ENCODE results near the gene CTAGE8.
"Not testable (repeated sequence)": the region's sequence is repeated elsewhere in the genome, so short reads cannot be mapped to it uniquely, and the experiment has no call there.

Gene CTAGE8

DNA sequence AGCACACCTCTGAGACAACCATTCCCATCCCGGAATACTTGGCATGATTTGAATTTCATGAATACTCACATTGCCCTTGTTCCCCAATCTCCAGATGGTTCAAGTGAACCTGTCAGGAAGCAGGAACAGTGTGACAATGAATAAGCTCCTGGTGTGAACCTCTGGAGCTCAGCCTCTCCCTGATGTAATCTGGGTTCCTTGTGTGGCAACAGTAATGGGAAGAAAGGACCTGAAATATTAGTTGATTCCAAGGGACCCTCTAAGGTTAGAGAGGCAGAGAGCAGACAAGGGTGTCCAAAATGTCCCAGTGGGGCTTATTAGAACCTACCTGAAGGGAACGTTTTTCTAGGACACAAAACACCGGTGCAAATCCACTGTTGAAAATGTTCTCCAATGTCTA is 13.0 kb downstream of the CTAGE8 start:
- no peak for DNase-seq

DNA sequence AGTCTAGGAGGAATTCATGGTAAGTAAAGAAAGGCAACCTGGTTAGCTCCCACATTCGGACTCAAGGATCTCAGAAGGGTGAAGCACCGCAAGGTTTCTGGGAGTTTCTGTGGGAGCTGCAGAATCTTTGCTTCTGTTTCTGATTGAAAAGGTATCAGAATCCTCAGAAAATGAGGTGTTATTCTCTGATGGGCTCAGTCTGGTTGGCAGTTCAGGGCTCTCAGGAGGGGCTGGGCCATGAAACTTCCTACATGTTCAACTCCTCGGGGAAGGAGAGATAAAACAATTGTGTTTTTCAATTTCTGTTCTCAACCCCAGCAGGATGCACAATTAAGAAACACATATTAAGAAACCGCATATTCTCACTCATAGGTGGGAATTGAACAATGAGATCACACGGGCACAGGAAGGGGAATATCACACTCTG is 13.6 kb downstream of the CTAGE8 start:
- DNase-seq, result no peak

DNA sequence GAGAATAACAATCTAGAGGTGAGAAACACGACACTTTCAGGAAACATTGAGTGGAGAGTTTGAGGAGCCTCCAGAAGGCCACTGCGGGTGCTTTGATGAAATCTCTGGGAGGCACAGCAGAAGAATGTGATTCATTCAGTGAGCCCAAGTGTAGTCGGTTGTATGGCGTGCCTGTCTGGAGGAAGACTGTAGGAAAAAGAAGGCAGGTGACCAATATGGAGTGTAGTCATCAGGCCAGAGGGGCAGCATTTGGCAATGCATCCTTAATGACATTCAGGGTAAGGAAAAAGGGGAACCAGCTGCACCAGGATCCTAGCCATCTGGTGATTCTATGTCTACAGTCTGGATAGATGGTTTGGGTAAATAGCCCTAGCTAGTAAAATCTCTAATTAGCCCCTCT is 16.8 kb downstream of the CTAGE8 start:
- DNase-seq, result not testable (repeated sequence)

DNA sequence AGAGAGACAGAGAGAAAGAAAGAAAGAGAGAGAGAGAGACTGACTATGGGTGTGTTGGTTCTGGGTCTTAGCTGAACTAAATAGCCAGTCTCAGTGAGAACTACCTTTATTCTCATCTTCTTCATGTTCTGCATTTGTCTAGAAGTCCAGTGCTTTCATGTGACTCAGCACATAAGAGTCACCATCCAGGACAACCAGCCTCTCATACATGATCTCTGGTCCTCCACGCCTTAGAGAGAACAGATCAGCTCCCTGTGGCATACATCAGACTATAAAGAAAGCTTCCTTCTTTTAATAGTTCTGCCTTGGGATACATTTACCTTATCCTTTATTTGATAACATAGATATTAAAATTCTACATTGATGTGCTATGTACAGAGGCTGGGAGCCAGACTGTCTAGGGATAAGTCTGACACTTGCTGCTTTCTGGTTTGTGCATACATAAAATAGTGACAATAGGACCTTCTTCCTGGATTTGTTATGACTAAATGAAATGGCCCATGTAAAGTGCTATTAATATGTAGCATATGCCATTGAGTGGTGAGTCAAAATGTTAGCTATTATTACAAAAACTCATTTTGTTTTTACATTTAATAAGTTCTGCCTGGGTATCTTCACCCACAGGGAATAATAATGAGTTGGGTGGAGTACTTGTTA is 21.3 kb downstream of the CTAGE8 start:
- not testable (repeated sequence) for DNase-seq

DNA sequence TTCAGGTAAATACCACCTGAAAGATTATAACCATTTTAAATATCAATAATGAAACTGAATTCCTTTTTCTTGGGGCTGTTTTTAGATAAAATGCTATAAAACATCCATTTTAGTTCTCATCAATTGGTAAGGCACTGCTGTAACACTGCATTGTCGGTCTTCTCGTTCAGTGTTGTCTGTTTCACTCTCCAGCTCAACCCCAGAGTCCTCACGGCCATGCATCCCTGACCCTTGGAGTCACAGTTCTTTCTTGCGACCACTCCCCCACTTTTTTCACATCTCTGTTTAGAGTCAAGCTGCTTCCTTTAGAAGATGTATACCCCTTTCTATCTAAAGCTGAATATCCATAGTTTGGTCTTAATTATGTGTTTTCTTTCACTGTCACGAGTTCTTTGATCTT is 22.1 kb downstream of the CTAGE8 start:
- DNase-seq, result not testable (repeated sequence)

DNA sequence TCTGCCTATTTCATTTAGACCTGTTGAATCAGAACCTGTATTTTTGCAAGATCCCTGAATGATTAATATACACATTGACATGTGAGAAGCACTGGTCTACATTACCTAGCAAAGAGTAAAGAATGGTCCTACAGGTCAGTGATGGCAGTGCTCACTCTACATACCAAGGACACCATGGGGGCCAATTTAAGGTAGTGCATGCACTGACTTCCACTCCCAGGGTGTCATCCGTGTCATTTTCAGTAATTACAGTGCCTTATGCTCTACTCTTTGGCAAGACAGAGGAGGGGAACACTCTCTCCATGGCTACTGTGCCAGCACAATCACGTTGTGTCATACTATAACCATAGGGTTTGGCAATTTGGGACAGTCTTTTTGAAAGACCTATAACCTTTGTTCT is 23.7 kb downstream of the CTAGE8 start:
- DNase-seq, result not testable (repeated sequence)

DNA sequence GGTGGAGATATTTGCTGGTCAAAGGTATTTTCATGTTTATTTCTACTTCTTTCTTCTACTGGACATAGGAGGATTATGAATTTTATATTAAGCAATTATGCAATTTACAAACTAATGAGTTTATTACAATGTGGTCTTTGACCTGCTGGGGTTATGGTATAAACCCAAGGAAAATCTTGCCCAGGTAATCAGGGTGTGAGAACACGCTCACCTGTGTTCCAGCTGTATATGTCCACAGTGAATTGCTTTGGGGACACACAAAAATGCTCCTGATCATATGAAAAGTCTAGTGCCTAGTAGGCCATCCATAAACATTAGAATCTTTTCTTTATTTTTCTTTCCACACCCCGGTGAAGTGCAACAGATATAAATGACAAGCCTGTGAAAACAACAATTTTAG is 29.7 kb downstream of the CTAGE8 start, which contains the start of gene OR2A42:
OR2A42 (minus strand) TSS at position 241 of the 400 bp plus-strand sequence. CDS start 6,762 bp downstream, outside the sequence.
- not testable (repeated sequence) for DNase-seq

DNA sequence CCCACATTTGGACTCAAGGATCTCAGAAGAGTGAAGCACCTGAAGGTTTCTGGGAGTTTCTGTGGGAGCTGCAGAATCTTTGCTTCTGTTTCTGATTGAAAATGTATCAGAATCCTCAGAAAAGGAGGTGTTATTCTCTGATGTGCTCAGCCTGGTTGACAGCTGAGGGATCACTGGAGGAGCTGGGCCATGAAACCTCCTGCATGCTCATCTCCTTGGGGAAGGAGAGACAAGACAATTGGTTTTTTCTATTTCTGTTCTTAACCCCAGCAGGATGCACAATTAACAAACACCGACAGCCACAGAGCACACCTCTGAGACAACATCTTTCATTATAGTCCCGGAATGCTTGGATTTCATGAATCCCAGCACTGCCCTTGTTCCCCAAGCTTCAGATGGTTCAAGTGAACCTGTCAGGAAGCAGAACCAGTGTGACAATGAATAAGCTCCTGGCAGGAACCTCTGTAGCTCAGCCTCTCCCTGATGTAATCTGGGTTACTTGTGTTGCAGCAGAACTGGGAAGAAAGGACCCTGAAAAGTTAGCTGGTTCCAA is 30.5 kb downstream of the CTAGE8 start:
- not testable (repeated sequence) for DNase-seq

DNA sequence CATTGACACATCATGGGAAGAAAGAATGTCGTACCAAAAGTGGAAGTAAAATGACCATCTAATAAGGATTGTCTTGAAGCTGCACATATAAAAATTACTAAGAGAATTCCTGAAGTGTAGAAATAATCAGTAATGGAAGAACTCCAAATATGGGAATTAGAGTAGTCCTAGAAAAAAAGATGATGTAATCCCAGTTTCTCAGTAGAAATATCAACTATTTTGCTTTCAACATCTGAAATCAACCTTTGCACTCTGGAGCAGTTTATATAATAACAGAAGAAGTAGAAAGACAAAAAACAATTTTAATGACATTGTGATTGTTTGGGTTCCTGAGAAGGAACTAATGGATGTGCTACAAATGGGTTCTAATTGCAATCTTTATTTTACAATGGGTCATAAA is 36.0 kb downstream of the CTAGE8 start:
- DNase-seq, result not testable (repeated sequence)

DNA sequence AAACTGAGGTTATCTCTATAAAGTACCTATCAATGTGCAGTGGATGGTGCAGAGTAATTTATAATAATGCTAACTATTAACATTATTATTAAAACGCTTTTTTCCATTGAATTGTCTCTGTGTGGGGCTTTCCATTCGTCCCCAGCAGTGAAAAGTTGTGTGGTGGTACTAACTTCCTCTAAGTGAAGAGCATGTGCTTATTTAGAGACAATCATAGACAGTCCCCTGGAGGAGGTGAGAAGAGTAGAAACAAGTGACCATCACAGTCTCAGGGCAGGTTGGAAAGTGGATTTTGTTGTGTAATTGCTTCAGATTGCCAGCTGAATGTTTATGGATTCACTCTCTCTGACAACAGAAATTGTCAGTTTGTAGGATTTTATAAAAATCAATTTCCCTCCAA is 38.1 kb downstream of the CTAGE8 start:
- not testable (repeated sequence) for DNase-seq

DNA sequence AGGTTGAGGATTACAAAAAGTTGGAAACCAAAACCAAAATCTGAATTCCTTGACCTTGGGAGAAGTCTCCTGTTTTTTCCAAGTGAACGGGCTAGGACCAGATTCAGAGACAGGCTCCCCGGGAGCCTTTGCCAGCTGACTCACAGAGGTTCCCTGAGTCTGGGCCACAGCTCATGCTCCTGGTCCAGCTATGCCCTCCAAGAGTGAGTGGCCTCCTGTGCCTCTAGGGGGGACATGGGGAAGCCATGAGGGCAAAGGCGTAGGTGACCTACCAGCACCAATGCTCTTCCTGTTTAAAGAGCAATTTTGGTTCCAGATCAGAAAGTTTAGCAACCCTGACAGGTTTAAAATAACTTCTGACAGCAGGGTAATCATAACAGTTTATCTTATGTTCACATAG is 40.3 kb downstream of the CTAGE8 start:
- DNase-seq, result not testable (repeated sequence)

DNA sequence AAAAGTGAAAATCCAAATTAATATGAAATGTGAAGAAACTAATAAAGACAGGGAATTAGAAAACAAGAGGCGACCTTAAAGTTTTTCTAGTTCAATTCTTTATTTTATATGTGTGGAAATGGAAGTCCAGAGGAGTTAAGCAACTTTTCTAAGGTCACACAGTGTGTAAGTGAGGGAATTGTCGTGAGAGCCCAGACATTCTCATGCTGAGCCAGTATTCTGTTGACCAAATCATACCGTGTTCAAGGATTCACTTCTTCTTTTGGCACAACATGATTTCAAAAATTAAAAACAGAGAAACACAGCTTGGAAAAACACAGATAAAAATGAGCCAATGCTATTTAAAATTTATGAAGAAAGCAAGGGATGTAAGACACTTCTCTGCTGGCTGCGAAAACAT is 42.2 kb downstream of the CTAGE8 start:
- DNase-seq, result not testable (repeated sequence)

DNA sequence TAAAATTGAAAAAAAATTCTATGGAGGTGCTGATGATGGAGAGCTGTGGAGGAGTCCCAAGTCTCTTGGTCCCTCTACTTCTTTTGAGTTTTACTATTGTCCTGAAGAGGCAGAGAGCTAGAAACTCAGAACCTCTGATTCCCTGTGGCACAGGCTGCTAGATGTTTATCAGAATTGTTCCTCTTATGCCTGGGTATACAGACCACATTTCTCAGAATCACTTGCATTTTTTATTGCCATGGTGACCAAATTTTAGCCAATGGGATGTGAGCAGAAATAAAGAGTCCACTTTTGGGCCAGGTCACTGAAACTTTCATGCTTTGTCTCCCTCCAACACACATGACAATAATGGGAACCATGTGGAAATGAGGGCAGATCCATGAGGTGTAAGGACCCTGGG is 45.4 kb downstream of the CTAGE8 start:
- DNase-seq, result not testable (repeated sequence)

DNA sequence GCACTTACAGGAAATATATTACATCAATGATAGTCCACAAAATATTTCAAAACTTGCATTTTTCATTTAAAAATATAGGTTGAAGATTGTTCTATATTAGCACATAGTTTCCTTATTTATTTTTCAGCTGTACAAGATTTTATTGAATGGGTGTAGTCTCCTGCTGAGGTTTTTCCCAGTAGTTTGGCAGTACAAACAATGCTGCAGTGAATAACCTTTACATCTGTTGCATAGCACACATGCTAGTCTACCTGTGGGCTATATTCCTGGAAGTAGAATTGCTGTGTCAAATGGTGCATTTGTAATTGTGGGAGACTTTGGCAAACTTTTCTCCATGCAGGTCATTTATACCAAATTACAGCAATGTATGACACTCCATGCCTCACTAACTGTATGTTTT is 48.6 kb downstream of the CTAGE8 start:
- not testable (repeated sequence) for DNase-seq

DNA sequence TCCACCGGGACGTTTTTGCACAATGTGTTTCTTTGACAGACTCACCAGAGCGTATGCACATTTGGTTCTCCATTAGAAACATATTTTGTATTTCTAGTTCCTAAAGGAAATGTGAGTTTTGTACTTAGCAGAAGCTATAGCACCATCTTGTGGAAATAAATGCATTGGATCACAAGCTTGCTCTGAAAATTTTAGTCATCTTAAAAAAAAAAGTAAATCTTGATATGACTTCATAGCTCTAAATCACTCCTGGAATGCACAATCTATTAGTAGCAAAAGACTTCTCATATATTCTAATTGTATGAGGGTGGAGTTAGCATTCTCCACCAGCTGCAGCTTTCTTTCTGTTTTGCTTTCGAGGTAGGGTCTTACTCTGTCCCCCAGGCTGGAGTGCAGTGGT is 49.9 kb downstream of the CTAGE8 start:
- not testable (repeated sequence) for DNase-seq

DNA sequence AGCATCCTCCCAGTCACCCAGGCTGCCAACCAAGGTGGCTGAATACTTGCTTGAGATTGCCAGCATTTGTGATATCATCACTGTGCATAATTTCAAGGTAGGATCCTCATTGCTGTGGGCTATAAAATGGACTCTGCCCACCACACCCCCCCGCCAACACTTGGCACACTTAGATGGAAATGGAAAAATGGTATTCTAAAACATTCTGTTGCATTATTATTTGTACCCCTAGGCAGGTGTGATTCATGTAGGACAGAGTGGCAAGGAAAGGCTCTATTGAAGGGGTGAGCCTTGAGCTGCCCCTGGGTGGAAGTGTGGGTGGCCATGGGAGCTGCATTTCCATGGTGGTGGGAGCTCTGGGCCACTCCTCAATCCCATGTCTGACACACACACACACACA is 50.5 kb downstream of the CTAGE8 start:
- not testable (repeated sequence) for DNase-seq

DNA sequence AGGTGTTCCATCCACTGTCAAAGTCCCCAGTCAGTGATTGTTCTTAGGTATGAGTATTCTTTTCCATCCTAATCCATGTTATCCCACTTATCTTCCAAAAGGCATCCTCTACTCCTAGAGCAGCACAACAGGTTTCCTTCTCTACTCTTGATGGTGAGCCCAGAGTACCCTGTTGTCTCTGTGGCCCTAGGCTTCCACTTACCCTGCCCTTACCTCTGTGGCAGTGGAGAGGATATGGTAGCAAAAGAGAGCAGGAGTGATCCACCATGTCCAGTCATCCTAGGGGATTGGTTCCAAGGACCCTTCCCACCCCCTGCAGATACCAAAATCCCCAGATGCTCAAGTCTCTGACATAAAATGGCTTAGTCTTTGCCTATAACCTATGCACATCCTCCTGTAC is 51.9 kb downstream of the CTAGE8 start:
- DNase-seq, result not testable (repeated sequence)
